GM12801 (cell line): ENCODE data around the gene NPAS2.

ENCODE experiments used
- TF ChIP-seq, protein P1 (sequence below): IDR thresholded peaks from one replicate; pipeline ENCODE4 v1.5.1; 2011; ENCODE audit warnings: control low read depth; ENCODE audit not compliant: insufficient read length; ENCODE audit errors: extremely low read depth

Gene NPAS2

DNA sequence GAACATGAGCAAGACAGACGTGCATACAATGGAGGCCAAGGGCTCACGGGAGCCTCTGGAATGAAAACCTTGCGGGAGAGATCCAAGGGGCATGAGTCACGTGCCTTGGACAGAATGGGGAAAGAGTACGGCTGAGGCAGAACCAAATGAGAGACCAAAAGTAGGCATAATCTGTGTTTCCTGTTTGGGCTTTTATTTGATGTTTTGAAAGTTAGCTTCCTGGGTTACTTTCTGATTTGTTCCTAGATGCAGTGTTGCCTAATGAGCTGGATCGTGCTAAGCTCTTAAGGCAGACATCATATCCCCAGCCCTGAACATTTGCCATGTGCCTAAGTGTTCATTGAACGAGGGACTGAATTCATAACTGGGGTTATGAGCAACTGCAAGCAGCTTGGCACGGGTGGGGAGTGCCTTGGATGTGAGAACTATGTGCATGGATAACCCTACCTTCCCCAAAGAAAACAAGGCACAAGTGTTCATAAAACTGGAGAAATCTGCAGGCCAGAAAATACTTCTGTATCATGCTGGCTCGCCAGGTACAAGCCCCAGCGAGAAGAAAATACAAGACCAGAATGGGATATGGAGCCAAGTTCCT lies 121.8 kb downstream of the NPAS2 start:
- TF ChIP-seq, protein P1, sequence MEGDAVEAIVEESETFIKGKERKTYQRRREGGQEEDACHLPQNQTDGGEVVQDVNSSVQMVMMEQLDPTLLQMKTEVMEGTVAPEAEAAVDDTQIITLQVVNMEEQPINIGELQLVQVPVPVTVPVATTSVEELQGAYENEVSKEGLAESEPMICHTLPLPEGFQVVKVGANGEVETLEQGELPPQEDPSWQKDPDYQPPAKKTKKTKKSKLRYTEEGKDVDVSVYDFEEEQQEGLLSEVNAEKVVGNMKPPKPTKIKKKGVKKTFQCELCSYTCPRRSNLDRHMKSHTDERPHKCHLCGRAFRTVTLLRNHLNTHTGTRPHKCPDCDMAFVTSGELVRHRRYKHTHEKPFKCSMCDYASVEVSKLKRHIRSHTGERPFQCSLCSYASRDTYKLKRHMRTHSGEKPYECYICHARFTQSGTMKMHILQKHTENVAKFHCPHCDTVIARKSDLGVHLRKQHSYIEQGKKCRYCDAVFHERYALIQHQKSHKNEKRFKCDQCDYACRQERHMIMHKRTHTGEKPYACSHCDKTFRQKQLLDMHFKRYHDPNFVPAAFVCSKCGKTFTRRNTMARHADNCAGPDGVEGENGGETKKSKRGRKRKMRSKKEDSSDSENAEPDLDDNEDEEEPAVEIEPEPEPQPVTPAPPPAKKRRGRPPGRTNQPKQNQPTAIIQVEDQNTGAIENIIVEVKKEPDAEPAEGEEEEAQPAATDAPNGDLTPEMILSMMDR = no peak

DNA sequence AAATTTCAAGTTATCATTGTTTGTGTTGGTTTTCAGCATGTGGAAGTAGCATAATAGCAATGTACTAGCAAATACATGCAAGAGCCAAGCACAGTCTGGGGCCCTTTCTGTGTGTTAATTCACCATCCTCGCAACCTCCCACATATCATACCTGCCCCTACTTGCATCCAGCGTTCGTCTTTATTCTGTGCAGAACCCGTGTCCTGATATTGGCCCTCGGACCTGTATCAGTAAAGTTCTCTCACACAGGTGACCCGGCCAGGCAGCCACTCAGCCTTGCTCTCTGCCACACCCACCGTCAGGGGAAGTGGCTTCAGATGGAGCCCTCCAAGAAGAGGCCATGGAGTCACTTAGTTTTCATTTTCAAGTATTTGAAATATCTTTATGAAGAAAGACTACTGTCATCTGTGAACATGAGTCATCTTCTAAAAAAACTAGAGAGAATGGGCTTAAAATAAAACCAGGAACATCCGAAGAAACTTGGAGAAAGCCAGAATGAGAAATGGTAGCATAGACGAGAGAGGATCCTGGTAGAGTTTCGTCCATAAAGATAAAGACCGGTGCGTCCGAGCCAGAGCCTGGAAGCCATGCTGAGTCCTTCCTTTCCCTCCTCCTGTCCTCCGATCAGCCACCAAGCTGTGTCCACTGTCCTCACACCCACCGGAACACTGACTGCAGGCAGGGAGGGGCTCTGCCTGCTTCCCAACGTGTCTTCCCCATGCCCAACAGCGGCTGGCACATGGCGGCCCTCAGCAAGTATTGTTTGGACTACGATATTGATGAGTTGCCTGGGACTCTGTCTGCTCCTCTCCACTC lies 124.9 kb downstream of the NPAS2 start:
- TF ChIP-seq, protein P1 = no peak

DNA sequence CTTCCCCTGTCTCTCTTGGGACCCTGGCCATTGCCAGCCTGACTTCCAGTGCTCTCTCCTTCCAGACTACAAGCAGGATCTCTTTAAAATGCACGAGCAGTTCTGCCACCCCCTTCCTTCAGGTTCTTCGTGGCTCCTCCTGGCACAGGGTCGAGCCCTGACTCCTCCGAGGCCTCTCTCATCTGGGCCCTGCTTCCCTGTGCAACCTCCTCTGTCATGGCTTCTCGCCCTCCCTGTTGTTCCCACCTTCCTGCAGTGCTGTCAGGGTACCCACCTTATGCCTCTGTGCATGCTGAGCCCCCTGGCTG lies 125.4 kb downstream of the NPAS2 start:
- TF ChIP-seq, protein P1 = no peak

DNA sequence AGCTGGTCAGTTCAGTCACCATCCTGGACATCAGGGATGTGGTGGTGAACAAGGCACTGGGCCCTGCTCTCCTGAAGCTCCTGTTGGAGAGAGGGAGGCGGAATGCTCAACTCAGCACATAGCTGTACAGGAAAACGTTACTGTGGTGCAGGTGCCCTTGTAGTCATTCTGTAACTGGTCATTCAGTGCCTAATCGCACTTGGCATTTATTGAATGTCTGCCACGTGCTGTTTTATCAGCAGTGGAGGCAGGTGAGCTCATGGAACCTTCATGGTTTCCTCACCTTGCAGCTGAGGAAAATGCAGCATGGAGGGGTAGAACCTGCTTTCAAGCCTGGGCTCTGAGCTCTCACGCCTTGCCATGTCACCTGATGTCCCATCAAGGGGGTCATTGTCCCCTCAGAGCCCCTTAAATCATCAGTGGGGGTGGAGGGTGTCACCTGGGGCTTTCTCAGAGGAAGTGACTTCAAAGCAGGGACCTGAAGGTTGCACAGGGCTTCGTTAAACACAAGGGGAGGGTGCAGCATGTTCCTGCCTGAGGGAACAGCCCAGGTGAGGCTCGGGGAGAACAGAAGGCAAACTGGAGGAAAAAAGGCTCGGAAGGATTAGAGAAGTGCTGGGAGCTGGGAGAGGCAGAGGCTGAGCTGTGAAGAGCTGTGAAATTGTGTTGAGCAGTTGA lies 126.1 kb downstream of the NPAS2 start:
- TF ChIP-seq, protein P1 = no peak

DNA sequence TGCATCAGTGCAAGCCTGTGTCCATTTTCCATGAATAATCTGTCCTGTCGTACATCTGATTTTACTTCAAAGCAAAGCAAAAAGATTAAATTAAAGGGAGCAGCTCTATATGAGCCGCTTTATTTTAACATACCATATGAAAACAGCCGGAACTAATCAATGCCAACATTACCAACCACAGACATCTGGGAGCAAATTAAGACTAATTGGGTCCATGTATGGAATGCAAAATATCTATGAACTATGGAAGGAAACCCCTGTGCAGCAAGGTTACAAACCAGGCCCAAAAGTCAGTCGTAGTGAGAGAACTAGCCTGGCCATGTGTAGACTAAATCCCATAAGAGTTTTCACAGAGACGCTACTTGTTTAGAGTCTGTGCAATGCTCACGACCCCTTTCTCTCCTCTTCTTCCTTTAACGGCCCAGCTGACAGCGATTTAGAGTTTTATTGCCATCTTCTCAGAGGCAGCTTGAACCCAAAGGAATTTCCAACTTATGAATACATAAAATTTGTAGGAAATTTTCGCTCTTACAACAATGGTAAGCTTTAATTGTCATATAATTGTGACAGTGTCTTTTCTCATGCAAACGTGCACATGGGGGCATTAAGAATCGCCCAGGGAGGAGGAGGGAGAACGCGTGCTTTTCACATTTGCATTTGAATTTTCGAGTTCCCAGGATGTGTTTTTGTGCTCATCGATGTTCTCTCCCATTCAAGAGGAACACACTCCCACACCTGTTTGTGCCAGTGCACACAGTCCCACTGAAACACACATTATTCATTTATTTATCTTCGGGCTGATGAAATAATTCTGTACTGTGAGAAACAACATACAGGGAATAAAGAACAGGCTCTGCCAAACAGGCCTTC lies 129.2 kb downstream of the NPAS2 start:
- TF ChIP-seq, protein P1 = no peak

DNA sequence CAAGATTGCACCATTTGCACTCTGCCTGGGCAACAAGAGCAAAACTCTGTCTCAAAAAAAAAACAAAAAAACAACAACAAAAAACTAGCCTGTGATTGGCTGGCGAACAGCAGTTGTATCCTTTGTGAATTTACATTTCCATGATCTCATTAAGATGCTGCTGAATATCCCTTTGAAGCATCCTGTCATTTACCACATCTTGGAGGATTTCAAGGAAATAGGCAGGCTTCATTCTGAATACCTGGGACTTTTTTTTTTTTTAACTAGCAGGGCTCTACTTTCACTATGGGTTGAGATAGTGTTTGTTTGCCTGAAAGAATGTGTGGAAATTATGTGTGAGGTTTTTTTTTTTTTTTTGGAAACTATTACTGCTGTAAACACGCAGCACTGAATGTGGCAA lies 132.6 kb downstream of the NPAS2 start:
- TF ChIP-seq, protein P1 = no peak
